Osteocyte (in vitro differentiated cells): ENCODE data around the gene RABGAP1L. TPM values are rescaled to one million over a fixed set of nuclear protein-coding genes. Genes with fewer than 3 reads are reported as not detected.

Experiments used
- DNase-seq: peaks from one replicate; pipeline ENCODE4 v3.0.0; 2021; ENCODE audit warnings: mixed read lengths; ENCODE audit not compliant: unreplicated experiment; ENCODE audit errors: extremely low spot score
- H3K27ac Mint-ChIP-seq: one replicate; pipeline ENCODE4 v1.8.0; 2021; ENCODE audit warnings: mild to moderate bottlenecking, mixed read lengths; ENCODE audit not compliant: unreplicated experiment
- H3K27me3 Mint-ChIP-seq: one replicate; pipeline ENCODE4 v1.8.0; 2021; ENCODE audit warnings: mixed read lengths; ENCODE audit not compliant: unreplicated experiment
- H3K36me3 Mint-ChIP-seq: one replicate; pipeline ENCODE4 v1.8.0; 2021; ENCODE audit warnings: mixed read lengths; ENCODE audit not compliant: unreplicated experiment
- H3K4me1 Mint-ChIP-seq: one replicate; pipeline ENCODE4 v1.8.0; 2021; ENCODE audit warnings: mixed read lengths; ENCODE audit not compliant: unreplicated experiment
- H3K4me3 Mint-ChIP-seq: one replicate; pipeline ENCODE4 v1.8.0; 2021; ENCODE audit warnings: mild to moderate bottlenecking, moderate library complexity, mixed read lengths; ENCODE audit not compliant: unreplicated experiment
- H3K9me3 Mint-ChIP-seq: one replicate; pipeline ENCODE4 v1.8.0; 2021; ENCODE audit warnings: mixed read lengths; ENCODE audit not compliant: unreplicated experiment
- total RNA-seq: library from RNA; stranded (reverse); gene quantifications from 2 replicates; pipeline ENCODE4 v1.2.1, GENCODE V29; 2021
- TF ChIP-seq, protein P1 (sequence below): fragments of 200-600 bp; sonication (generic); IDR thresholded peaks from 2 replicates; pipeline ENCODE4 v1.5.0; 2021; ENCODE audit warnings: antibody characterized with exemption, mild to moderate bottlenecking, moderate library complexity

RABGAP1L gene
- total RNA-seq, 1 donor from 2014 or later = 29.3 TPM

- no peak for DNase-seq
- H3K9me3 Mint-ChIP-seq = no peaks in the 10 kb centered on the region
- TF ChIP-seq, protein P1, sequence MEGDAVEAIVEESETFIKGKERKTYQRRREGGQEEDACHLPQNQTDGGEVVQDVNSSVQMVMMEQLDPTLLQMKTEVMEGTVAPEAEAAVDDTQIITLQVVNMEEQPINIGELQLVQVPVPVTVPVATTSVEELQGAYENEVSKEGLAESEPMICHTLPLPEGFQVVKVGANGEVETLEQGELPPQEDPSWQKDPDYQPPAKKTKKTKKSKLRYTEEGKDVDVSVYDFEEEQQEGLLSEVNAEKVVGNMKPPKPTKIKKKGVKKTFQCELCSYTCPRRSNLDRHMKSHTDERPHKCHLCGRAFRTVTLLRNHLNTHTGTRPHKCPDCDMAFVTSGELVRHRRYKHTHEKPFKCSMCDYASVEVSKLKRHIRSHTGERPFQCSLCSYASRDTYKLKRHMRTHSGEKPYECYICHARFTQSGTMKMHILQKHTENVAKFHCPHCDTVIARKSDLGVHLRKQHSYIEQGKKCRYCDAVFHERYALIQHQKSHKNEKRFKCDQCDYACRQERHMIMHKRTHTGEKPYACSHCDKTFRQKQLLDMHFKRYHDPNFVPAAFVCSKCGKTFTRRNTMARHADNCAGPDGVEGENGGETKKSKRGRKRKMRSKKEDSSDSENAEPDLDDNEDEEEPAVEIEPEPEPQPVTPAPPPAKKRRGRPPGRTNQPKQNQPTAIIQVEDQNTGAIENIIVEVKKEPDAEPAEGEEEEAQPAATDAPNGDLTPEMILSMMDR = no peak
- no peaks in the 10 kb centered on the region for H3K36me3 Mint-ChIP-seq
- no peak overlapping the region for H3K27ac Mint-ChIP-seq
- H3K4me3 Mint-ChIP-seq = no peak overlapping the region
- peaks cover 3% of the 10 kb centered on the region for H3K4me1 Mint-ChIP-seq
- H3K27me3 Mint-ChIP-seq = no peaks in the 10 kb centered on the region
These were observed 755.7 kb downstream of the RABGAP1L start for GRCh38 chr1:174914991-174915390.

- no peaks in the 10 kb centered on the region for H3K9me3 Mint-ChIP-seq
- TF ChIP-seq, protein P1 = no peak
- no peaks in the 10 kb centered on the region for H3K27me3 Mint-ChIP-seq
- DNase-seq = no peak
- no peak overlapping the region for H3K4me3 Mint-ChIP-seq
- no peaks in the 10 kb centered on the region for H3K36me3 Mint-ChIP-seq
- H3K4me1 Mint-ChIP-seq = peaks cover 3% of the 10 kb centered on the region
- H3K27ac Mint-ChIP-seq = no peak overlapping the region
These were observed 757.5 kb downstream of the RABGAP1L start for GRCh38 chr1:174916846-174917245.

DNA sequence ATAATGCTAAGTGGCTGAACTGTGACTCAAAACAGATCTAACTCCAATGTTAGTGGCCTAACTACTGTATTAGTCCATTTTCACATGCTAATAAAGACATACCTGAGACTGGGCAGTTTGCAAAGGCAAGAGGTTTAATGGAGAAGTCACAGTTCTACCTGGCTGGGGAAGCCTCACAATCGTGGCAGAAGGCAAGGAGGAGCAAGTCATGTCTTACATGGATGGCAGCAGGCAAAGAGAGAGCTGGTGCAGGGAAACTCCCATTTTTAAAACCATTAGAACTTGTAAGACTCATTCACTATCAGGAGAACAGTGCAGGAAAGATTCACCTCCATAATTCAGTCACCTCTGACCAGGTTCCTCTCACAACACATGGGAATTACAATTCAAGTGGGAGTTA lies 760.8 kb downstream of the RABGAP1L start:
- DNase-seq = no peak
- Mint-ChIP-seq H3K27ac (no peak overlapping the region), H3K36me3 (no peaks in the 10 kb centered on the region), H3K27me3 (no peaks in the 10 kb centered on the region), H3K4me3 (no peak overlapping the region), H3K9me3 (no peaks in the 10 kb centered on the region), H3K4me1 (no peaks in the 10 kb centered on the region)
- TF ChIP-seq, protein P1 = no peak

- Mint-ChIP-seq H3K9me3 (peaks cover 3% of the 10 kb centered on the region), H3K27me3 (no peaks in the 10 kb centered on the region), H3K4me3 (no peak overlapping the region), H3K36me3 (no peaks in the 10 kb centered on the region), H3K4me1 (no peaks in the 10 kb centered on the region), H3K27ac (no peak overlapping the region)
- TF ChIP-seq, protein P1 = no peak
- no peak for DNase-seq
These were observed 762.8 kb downstream of the RABGAP1L start for GRCh38 chr1:174922121-174922520.

DNA sequence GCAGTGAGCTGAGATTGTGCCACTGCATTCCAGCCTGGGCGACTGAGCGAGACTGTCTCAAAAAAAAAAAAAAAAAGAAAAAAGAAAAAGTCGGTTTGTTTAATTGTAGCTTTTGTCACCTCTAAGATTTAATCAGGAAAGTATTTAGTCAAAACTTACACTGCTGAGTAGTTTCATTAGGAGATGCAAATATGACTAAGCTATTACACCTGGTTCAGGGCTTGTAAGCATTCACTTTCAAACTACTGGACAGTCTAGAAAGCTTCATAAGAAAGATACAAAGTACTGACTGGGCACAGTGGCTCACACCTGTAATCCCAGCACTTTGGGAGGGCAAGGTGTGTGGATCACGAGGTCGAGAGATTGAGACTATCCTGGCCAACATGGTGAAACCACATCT lies 764.5 kb downstream of the RABGAP1L start:
- no peak for DNase-seq
- H3K4me3 Mint-ChIP-seq = no peak overlapping the region
- H3K27ac Mint-ChIP-seq = no peak overlapping the region
- H3K36me3 Mint-ChIP-seq = no peaks in the 10 kb centered on the region
- no peaks in the 10 kb centered on the region for H3K4me1 Mint-ChIP-seq
- TF ChIP-seq, protein P1 = no peak
- H3K27me3 Mint-ChIP-seq = no peaks in the 10 kb centered on the region
- H3K9me3 Mint-ChIP-seq = peaks cover 3% of the 10 kb centered on the region
